ENCODE results near the gene GDAP1L1. TPM values are rescaled to one million over a fixed set of nuclear protein-coding genes. Genes with fewer than 3 reads are reported as not detected.
"Not testable (repeated sequence)": the region's sequence is repeated elsewhere in the genome, so short reads cannot be mapped to it uniquely, and the experiment has no call there.

Gene GDAP1L1
- total RNA-seq, 1 donor from 2014 or later: 111 TPM

DNA sequence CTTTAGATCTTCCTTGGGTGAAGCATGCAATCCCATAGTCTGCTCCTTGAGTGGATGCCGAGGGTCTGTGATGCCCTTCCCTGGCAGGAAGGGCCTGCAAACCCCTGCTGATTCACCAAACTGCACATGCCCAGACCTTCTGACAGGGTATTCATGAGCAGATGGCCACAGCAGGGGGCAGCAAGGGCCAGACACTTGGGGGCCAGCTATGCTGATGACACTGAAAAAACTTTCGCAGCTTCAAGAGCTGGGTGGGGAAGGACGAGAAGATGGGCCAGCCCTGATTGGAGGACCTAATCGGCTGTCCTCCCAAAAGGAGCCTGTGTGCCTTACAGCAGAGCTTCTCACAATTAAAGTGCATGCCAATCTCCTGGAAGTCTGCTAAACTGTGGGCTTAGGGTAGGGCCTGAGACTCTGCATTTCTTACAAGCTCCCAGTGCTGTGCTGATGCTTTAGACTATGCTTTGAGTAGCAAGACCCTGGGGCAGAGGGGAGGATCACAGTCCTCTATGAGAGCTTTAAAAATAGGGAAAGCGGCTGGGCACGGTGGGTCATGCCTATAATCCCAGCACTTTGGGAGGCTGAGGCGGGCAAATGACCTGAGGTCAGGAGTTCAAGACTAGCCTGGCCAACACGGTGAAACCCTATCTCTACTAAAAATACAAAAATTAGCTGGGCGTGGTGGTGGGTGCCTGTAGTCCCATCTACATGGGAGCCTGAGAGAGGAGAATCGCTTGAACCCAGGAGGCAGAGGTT lies 15.2 kb upstream of the GDAP1L1 start:
- Mint-ChIP-seq H3K27ac (ENCODE audit: unreplicated experiment) (no peak overlapping the region), H3K9me3 (ENCODE audit: unreplicated experiment) (no peaks in the 10 kb centered on the region)

DNA sequence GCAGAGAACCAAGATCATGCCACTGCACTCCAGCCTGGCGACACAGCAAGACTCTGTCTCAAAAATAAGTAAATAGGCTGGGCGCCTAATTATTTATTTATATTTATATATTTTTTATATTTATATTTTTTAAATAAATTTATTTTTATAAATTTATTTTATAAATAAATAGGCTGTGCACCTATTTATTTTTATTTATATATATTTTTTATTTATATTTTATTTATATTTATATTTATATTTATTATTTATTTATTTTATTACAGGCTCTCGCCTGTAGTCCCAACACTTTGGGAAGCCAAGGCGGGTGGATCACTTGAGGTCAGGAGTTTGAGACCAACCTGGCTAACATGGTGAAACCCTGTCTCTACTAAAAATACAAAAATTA lies 14.6 kb upstream of the GDAP1L1 start:
- H3K4me3 Mint-ChIP-seq (ENCODE audit: unreplicated experiment); H3K27ac Mint-ChIP-seq (ENCODE audit: unreplicated experiment); H3K4me1 Mint-ChIP-seq (ENCODE audit: low read depth, unreplicated experiment); H3K27me3 Mint-ChIP-seq (ENCODE audit: unreplicated experiment); H3K9me3 Mint-ChIP-seq (ENCODE audit: unreplicated experiment); H3K36me3 Mint-ChIP-seq (ENCODE audit: unreplicated experiment); DNase-seq: not testable (repeated sequence)

More for the DNA sequence above, 15.2 kb upstream of the GDAP1L1 start:
- no peak for DNase-seq
- TF ChIP-seq, protein P1, sequence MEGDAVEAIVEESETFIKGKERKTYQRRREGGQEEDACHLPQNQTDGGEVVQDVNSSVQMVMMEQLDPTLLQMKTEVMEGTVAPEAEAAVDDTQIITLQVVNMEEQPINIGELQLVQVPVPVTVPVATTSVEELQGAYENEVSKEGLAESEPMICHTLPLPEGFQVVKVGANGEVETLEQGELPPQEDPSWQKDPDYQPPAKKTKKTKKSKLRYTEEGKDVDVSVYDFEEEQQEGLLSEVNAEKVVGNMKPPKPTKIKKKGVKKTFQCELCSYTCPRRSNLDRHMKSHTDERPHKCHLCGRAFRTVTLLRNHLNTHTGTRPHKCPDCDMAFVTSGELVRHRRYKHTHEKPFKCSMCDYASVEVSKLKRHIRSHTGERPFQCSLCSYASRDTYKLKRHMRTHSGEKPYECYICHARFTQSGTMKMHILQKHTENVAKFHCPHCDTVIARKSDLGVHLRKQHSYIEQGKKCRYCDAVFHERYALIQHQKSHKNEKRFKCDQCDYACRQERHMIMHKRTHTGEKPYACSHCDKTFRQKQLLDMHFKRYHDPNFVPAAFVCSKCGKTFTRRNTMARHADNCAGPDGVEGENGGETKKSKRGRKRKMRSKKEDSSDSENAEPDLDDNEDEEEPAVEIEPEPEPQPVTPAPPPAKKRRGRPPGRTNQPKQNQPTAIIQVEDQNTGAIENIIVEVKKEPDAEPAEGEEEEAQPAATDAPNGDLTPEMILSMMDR (IDR thresholded peaks at IDR 0.05; ENCODE audit: partially characterized antibody, unreplicated experiment): no peak
- no peaks in the 10 kb centered on the region for H3K27me3 Mint-ChIP-seq (ENCODE audit: unreplicated experiment)
- H3K36me3 Mint-ChIP-seq (ENCODE audit: unreplicated experiment): no peaks in the 10 kb centered on the region
- no peak overlapping the region for H3K4me3 Mint-ChIP-seq (ENCODE audit: unreplicated experiment)
- peaks cover 4% of the 10 kb centered on the region for H3K4me1 Mint-ChIP-seq (ENCODE audit: low read depth, unreplicated experiment)

DNA sequence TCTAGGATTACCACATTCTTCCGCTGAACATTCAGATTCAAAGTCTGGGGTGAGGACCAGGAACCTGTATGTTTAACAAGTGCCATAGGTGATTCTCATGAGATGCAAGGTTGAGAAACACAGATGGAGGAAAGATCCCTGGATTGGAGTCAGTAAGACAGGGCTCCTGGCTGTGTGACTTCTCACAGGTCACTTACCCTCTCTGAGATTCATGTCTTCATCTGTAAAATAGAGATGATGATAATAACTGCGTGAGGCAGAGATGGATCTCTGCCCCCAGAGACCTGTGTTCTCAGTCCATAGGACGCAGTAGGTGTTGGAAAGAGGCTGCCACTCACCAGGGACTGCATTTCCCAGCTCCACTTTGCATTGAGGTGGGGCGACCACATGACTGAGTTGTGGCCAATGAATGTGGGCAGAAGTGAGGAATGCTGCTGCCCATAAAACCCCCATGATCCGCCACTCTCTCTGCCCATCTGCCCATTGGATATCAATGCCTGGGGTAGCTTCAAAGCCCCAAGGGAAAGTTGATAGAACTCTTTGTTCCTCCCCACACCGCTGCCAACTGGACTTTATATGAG lies 13.6 kb upstream of the GDAP1L1 start:
- no peak overlapping the region for H3K27ac Mint-ChIP-seq (ENCODE audit: unreplicated experiment)
- H3K4me1 Mint-ChIP-seq (ENCODE audit: low read depth, unreplicated experiment): peaks cover 4% of the 10 kb centered on the region
- H3K9me3 Mint-ChIP-seq (ENCODE audit: unreplicated experiment): no peaks in the 10 kb centered on the region
- H3K27me3 Mint-ChIP-seq (ENCODE audit: unreplicated experiment): no peaks in the 10 kb centered on the region
- H3K36me3 Mint-ChIP-seq (ENCODE audit: unreplicated experiment): no peaks in the 10 kb centered on the region
- H3K4me3 Mint-ChIP-seq (ENCODE audit: unreplicated experiment): no peak overlapping the region
- TF ChIP-seq, protein P1 (IDR thresholded peaks at IDR 0.05; ENCODE audit: partially characterized antibody, unreplicated experiment): no peak
- no peak for DNase-seq

DNA sequence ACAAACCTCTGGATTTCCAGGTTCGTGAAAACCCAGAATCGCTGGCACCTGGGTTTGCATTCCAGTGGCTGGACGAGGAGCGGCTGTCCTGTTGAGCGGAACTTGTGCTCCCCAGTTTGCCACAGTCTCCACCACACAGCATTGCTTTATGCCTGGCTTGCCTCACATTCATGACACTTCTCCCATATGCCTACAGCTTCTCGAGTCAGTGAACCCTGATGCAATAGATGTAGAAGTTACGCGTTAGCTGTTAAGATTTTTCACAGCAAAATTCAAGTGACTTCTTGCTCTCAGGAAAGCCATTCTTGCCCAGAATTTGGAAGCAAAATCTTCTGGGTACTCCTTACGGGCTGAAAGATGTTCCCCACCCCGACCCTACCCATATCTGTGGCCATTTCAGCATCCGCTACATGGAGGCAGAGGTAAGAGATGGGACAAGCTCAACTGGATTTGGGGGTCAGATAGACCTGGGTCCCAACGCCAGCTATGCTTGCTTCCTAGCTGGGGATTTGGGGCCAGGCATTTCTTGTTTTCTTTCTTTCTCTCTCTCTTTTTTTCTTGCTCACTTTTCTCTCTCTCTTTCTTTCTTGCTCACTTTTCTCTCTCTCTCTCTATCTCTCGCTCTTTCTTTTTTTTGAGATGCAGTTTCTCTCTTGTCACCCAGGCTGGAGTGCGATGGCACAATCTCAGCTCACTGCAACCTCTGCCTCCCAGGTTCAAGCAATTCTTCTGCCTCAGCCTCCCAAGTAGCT lies 12.4 kb upstream of the GDAP1L1 start:
- H3K27ac Mint-ChIP-seq (ENCODE audit: unreplicated experiment): no peak overlapping the region
- TF ChIP-seq, protein P1 (IDR thresholded peaks at IDR 0.05; ENCODE audit: partially characterized antibody, unreplicated experiment): no peak
- H3K36me3 Mint-ChIP-seq (ENCODE audit: unreplicated experiment): no peaks in the 10 kb centered on the region
- no peaks in the 10 kb centered on the region for H3K27me3 Mint-ChIP-seq (ENCODE audit: unreplicated experiment)
- no peak for DNase-seq
- no peaks in the 10 kb centered on the region for H3K9me3 Mint-ChIP-seq (ENCODE audit: unreplicated experiment)
- H3K4me3 Mint-ChIP-seq (ENCODE audit: unreplicated experiment): no peak overlapping the region
- peaks cover 4% of the 10 kb centered on the region for H3K4me1 Mint-ChIP-seq (ENCODE audit: low read depth, unreplicated experiment)

GRCh38 chr20:44235702-44236101 lies 11.4 kb upstream of the GDAP1L1 start:
- H3K27ac Mint-ChIP-seq (ENCODE audit: unreplicated experiment): no peak overlapping the region
- TF ChIP-seq, protein P1 (IDR thresholded peaks at IDR 0.05; ENCODE audit: partially characterized antibody, unreplicated experiment): no peak
- peaks cover 4% of the 10 kb centered on the region for H3K4me1 Mint-ChIP-seq (ENCODE audit: low read depth, unreplicated experiment)
- H3K9me3 Mint-ChIP-seq (ENCODE audit: unreplicated experiment): peaks cover 2% of the 10 kb centered on the region
- H3K4me3 Mint-ChIP-seq (ENCODE audit: unreplicated experiment): no peak overlapping the region
- peaks cover 2% of the 10 kb centered on the region for H3K27me3 Mint-ChIP-seq (ENCODE audit: unreplicated experiment)
- no peaks in the 10 kb centered on the region for H3K36me3 Mint-ChIP-seq (ENCODE audit: unreplicated experiment)
- no peak for DNase-seq

- DNase-seq; H3K27me3 Mint-ChIP-seq (ENCODE audit: unreplicated experiment); H3K9me3 Mint-ChIP-seq (ENCODE audit: unreplicated experiment); H3K4me1 Mint-ChIP-seq (ENCODE audit: low read depth, unreplicated experiment); H3K27ac Mint-ChIP-seq (ENCODE audit: unreplicated experiment); H3K4me3 Mint-ChIP-seq (ENCODE audit: unreplicated experiment); H3K36me3 Mint-ChIP-seq (ENCODE audit: unreplicated experiment): not testable (repeated sequence)
Observed at GRCh38 chr20:44236840-44237239, 10.3 kb upstream of the GDAP1L1 start.

Data from glutamatergic neuron (in vitro differentiated cells).